ENCODE data around the gene MAEL. TPM values are rescaled to one million over a fixed set of nuclear protein-coding genes. Genes with fewer than 3 reads are reported as not detected.

MAEL gene
- total RNA-seq, 4 donors from 2014 or later = not detected

DNA sequence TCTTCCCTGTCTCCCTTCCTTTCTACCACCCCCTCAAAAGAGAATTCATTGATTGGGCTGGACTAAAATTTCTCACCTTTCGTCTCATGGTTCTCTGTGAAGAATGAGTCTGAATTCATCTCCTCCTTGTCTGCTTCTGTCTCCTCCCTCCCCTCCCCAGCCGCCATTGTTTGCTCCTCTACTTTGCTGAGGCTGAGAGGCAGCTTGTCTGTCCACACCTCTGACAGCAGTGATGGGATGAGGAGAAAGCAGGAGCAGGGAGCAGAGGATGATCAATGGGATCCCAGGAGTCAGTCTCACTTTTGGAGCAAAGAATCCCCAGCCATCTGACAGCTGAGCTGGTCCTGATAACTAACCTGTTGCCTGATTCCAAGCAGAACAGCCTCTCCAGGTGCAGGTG is 16.3 kb upstream of the MAEL start:
- Histone ChIP-seq H3K4me1 (peaks cover 14% of the 10 kb centered on the region), H3K27ac (no peak overlapping the region), H3K4me3 (no peak overlapping the region), H3K36me3 (no peaks in the 10 kb centered on the region), H3K9me3 (no peaks in the 10 kb centered on the region), H3K27me3 (peaks cover 66% of the 10 kb centered on the region)
- TF ChIP-seq EP300 (IDR thresholded peaks at IDR 0.05) = no peak
- no peak for TF ChIP-seq POLR2AphosphoS5 (IDR thresholded peaks at IDR 0.05)
- TF ChIP-seq, protein P1, sequence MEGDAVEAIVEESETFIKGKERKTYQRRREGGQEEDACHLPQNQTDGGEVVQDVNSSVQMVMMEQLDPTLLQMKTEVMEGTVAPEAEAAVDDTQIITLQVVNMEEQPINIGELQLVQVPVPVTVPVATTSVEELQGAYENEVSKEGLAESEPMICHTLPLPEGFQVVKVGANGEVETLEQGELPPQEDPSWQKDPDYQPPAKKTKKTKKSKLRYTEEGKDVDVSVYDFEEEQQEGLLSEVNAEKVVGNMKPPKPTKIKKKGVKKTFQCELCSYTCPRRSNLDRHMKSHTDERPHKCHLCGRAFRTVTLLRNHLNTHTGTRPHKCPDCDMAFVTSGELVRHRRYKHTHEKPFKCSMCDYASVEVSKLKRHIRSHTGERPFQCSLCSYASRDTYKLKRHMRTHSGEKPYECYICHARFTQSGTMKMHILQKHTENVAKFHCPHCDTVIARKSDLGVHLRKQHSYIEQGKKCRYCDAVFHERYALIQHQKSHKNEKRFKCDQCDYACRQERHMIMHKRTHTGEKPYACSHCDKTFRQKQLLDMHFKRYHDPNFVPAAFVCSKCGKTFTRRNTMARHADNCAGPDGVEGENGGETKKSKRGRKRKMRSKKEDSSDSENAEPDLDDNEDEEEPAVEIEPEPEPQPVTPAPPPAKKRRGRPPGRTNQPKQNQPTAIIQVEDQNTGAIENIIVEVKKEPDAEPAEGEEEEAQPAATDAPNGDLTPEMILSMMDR (IDR thresholded peaks at IDR 0.05) = no peak
- TF ChIP-seq POLR2A (IDR thresholded peaks at IDR 0.05) = no peak
- 39% methylated on average over 2 of the region's 2 CpGs for WGBS
- DNase-seq (ENCODE audit: low spot score in 2 of 2) = no peak

DNA sequence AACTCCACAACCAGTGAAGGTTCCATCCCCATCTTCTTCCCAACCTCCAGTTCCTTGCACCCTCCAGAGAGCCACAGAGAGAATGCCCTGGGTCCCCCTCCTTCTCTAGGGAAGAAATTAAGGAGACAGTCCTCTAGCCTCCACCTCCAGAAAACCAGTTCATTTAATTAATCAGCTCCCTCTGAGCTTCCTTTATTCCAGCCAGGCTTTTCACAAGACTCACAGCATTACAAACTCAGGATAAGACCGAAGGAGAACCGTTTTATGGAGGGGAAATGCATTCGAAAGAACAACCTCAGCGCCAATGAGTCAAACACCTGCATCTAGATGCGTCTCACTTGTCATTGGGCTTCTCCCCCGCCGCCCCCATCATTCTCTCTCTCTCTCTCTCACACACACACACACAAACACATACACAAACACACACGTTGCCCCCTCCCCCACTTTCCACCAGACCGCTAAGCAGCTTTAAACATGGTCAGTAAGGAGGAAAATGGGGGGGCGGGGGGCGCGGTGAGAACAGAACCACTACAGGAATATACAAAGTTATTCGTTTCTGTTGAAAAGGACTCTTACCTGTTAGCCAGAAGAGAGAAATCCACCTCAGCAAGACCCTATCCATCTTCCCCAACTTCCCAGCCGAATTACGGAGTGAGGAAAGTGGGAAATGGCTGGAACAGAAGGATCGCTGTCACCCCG is 14.3 kb upstream of the MAEL start:
- Histone ChIP-seq H3K36me3 (no peaks in the 10 kb centered on the region), H3K4me1 (peaks cover 14% of the 10 kb centered on the region), H3K9me3 (no peaks in the 10 kb centered on the region), H3K27me3 (peaks cover 50% of the 10 kb centered on the region), H3K4me3 (peak overlapping the region; percentile 54), H3K27ac (no peak overlapping the region)
- TF ChIP-seq EP300 (IDR thresholded peaks at IDR 0.05) = no peak
- no peak for TF ChIP-seq POLR2A (IDR thresholded peaks at IDR 0.05)
- no peak for TF ChIP-seq POLR2AphosphoS5 (IDR thresholded peaks at IDR 0.05)
- TF ChIP-seq, protein P1 (IDR thresholded peaks at IDR 0.05) = no peak
- 2% methylated on average over 17 of the region's 17 CpGs for WGBS
- no peak for DNase-seq (ENCODE audit: low spot score in 2 of 2)

DNA sequence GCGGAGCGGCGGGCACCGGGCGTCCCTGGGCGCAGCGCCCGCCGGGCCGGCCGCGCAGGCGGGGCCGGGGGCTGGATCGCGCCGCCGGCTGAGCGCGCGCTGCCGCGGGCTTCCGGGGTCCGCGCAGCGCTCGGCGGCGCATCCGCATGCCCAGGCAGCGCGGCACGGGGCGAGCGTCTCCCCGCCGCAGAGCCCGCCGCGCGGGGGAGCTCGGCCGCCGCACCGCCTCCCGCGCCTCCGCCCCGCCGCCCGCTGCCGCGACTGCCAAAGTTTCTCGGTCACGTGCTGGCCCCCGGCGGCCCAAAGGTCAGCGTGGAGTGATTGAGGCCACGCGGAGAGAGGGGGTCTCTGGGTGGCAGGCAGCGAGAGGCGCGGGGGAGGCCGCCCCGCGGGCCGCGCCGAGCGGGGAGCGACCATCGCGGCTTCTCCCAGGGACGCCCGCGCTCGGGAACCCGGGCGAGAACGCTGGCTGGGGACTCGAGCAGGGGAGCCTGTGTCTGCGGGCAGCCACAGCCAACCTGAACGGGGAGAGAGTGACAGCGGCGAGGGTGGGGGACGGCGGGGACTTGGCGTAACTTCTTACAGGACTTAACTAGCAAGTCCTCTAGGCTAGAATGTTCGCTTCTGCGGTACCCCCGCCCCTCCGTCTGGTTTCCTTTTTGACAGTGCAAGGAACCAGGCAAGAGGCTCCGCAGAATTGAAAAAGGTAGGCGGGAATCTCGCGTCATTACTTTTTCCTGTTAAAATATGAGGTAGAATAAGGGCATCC is 13.5 kb upstream of the MAEL start, which contains the start of gene ILDR2:
ILDR2 (minus strand) TSS at position 180 of the 769 bp plus-strand sequence. CDS start 272 bp downstream, outside the sequence.
- under 1% methylated on average over 11 of the region's 97 CpGs for WGBS
- DNase-seq (ENCODE audit: low spot score in 2 of 2) = peak in 1 of 2 donors; percentile 62
- TF ChIP-seq POLR2A (IDR thresholded peaks at IDR 0.05) (no peak), POLR2AphosphoS5 (IDR thresholded peaks at IDR 0.05) (no peak), EP300 (IDR thresholded peaks at IDR 0.05) (no peak)
- TF ChIP-seq, protein P1 (IDR thresholded peaks at IDR 0.05) = no peak

DNA sequence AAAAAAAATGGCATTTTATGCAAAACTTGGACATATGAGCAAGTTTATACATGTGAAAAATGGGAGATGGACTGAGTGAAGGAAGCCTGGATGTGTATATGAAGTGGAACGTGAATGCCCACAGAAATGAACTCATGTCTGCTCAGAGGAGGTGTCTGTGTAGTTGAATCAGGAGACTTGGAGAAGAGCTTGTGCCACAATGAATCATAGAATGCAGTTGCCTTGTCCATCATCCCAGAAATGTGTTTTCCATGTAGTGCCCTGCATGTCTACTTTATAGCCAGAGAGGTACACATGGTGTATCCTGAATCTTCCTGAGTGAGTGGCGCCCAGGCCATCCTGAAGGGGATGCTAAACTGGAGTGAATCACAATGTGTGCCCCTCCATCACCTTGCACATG is 11.1 kb upstream of the MAEL start:
- Histone ChIP-seq H3K4me3 (no peak overlapping the region), H3K9me3 (no peaks in the 10 kb centered on the region), H3K27ac (no peak overlapping the region), H3K27me3 (peaks cover 18% of the 10 kb centered on the region), H3K4me1 (peaks cover 14% of the 10 kb centered on the region), H3K36me3 (no peaks in the 10 kb centered on the region)
- TF ChIP-seq POLR2A (IDR thresholded peaks at IDR 0.05) (no peak), POLR2AphosphoS5 (IDR thresholded peaks at IDR 0.05) (no peak), EP300 (IDR thresholded peaks at IDR 0.05) (no peak)
- TF ChIP-seq, protein P1 (IDR thresholded peaks at IDR 0.05) = no peak
- 90% methylated on average over 2 of the region's 2 CpGs for WGBS
- DNase-seq (ENCODE audit: low spot score in 2 of 2) = no peak

More for the DNA sequence above, 13.5 kb upstream of the MAEL start, which contains the start of gene ILDR2:
- no peaks in the 10 kb centered on the region for H3K36me3 ChIP-seq
- H3K4me3 ChIP-seq = peak within 1 kb of the TSS; percentile 54
- no peak within 1 kb of the TSS for H3K27ac ChIP-seq
- peaks cover 42% of the 10 kb centered on the region for H3K27me3 ChIP-seq
- H3K4me1 ChIP-seq = peaks cover 14% of the 10 kb centered on the region
- H3K9me3 ChIP-seq = no peaks in the 10 kb centered on the region

DNA sequence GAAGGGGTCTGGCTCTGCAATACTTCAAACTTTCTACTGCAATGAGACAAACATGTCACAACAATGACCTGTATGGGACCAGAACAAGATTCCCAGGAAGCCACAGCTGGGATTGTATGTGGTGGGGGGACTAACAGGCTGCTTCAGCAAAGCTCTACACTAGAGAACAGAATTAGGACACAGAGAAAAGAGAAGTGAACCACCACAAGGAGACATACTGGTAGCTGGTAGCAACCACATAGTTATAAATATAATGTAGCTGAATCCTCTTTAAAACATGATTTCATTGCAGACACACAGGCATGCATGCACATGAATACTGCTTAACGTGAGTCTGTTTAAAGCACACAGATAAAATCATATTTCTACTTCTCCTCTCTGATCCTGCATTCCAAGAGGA is 10.3 kb upstream of the MAEL start:
- no peak for TF ChIP-seq POLR2A (IDR thresholded peaks at IDR 0.05)
- no peak for TF ChIP-seq POLR2AphosphoS5 (IDR thresholded peaks at IDR 0.05)
- no peaks in the 10 kb centered on the region for H3K9me3 ChIP-seq
- no peak for DNase-seq (ENCODE audit: low spot score in 2 of 2)
- H3K4me1 ChIP-seq = peaks cover 14% of the 10 kb centered on the region
- no peaks in the 10 kb centered on the region for H3K36me3 ChIP-seq
- no peak overlapping the region for H3K4me3 ChIP-seq
- no peak overlapping the region for H3K27ac ChIP-seq
- H3K27me3 ChIP-seq = peaks cover 9% of the 10 kb centered on the region
- 17% methylated on average over 1 of the region's 1 CpG for WGBS

All from suprapubic skin (tissue), 4 donors.